Activated B cell treated with CpG ODN at 0.5 μM for 24 hours (primary cell): Measurements from ENCODE around the gene ADAM17. TPM values are rescaled to one million over a fixed set of nuclear protein-coding genes. Genes with fewer than 3 reads are reported as not detected.
"Not testable (repeated sequence)": the region's sequence is repeated elsewhere in the genome, so short reads cannot be mapped to it uniquely, and the experiment has no call there.

Experiments
- ATAC-seq: fragments of 200-7000 bp; cut with Tn5 transposase; one replicate; pipeline ENCODE4 v1.10.0; 2021; ENCODE audit warnings: low read depth, mild to moderate bottlenecking, moderate library complexity
- CTCF ChIA-PET: fragments of 350-600 bp; sonication (Branson Sonifier 250); formaldehyde crosslinking; loops from one replicate; lab custom pipeline; 2021; ENCODE audit warnings: antibody characterized with exemption; lab: Charles Lee
- POLR2A ChIA-PET: fragments of 350-600 bp; sonication (Branson Sonifier 250); formaldehyde crosslinking; loops from one replicate; lab custom pipeline; 2021; ENCODE audit warnings: antibody characterized with exemption; lab: Charles Lee
- DNase-seq: peaks from one replicate; pipeline ENCODE4 v3.0.0; 2022
- H3K27ac Mint-ChIP-seq: one replicate; pipeline ENCODE4 v1.8.0; 2020; ENCODE audit warnings: mixed read lengths
- H3K27me3 Mint-ChIP-seq: one replicate; pipeline ENCODE4 v1.8.0; 2021; ENCODE audit warnings: mixed read lengths
- H3K36me3 Mint-ChIP-seq: one replicate; pipeline ENCODE4 v1.8.0; 2021; ENCODE audit warnings: low read depth, mixed read lengths
- H3K4me1 Mint-ChIP-seq: one replicate; pipeline ENCODE4 v1.8.0; 2021; ENCODE audit warnings: mixed read lengths
- H3K4me3 Mint-ChIP-seq: one replicate; pipeline ENCODE4 v1.8.0; 2020; ENCODE audit warnings: mild to moderate bottlenecking, mixed read lengths
- H3K9me3 Mint-ChIP-seq: one replicate; pipeline ENCODE4 v1.8.0; 2020; ENCODE audit warnings: mixed read lengths
- intact Hi-C: fragments of 100-400 bp; cut with micrococcal nuclease; formaldehyde crosslinking; loops from one replicate; pipeline ENCODE4 v1.15.1; 2024
- total RNA-seq: library from RNA; stranded (reverse); gene quantifications from 2 replicates; pipeline ENCODE4 v1.2.3, GENCODE V29; 2022
- TF ChIP-seq, protein P1 (sequence below): fragments of 200-600 bp; IDR thresholded peaks from one replicate; pipeline ENCODE4 v1.8.0; 2022; ENCODE audit warnings: antibody characterized with exemption, mild to moderate bottlenecking

Gene ADAM17
- total RNA-seq, 1 donor from 2014 or later: 39.5 TPM

DNA sequence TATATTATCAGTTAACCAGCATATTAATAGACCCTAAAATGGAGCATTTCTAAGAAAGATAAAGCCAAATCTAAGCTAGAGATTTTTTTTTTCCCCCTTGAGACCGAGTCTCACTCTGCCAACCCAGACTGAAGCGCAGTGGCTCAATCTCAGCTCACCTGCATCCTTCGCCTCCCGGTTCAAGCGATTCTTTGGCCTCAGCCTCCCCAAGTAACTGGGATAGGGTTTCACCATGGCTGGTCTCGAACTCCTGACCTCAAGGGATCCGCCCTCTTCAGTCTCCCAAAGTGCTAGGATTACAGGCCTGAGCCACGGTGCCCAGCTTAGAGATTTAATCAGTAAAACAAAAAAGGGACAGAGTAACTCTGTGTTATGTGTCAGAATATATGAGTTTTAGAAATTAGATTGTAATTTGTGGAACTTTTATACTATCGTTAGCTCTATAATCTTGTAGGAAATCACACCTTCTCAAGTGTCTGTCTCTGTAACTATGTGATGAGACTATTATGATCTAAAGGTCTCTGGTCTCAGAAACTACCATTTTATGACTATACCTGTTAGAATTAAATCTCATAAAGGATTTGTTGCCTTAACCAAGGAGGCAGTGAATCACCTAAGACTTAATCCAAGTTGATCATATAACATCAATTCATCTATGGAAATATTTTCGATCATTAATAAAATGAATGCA is 41.1 kb upstream of the ADAM17 start:
- CTCF ChIA-PET: no interaction called here
- ATAC-seq: no peak
- H3K4me3 Mint-ChIP-seq: peak overlapping the region; percentile 64

DNA sequence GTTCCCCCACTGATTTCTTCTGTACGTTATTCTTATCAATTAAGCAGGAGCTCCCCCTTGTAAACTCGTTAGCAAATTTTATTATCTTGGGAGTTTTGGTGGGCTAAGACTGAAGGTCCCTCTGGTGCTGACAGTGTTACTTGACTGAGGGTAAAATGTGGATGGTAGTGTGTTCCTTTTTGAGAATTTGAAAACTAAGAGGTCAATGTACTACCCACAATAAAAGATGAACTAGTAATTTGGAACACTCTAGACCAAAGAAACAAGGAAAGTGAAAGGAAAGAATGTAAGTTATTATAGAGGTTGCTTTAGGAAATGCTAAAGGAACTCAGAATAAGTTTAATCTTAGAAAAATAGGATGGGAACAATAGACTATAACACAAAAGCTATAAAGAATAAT is 40.1 kb upstream of the ADAM17 start:
- H3K9me3 Mint-ChIP-seq: peaks cover 14% of the 10 kb centered on the region
- no peak overlapping the region for H3K27ac Mint-ChIP-seq
- POLR2A ChIA-PET: interaction anchor here (1.4 kb wide), 1 partner anchor 40 kb away, joined by 4 read pairs; the partner anchor contains the start of gene ADAM17
- intact Hi-C loops: no loop called here
- CTCF ChIA-PET: no interaction called here
- H3K27me3 Mint-ChIP-seq: no peaks in the 10 kb centered on the region
- ATAC-seq (no peak), DNase-seq (no peak)
- TF ChIP-seq, protein P1, sequence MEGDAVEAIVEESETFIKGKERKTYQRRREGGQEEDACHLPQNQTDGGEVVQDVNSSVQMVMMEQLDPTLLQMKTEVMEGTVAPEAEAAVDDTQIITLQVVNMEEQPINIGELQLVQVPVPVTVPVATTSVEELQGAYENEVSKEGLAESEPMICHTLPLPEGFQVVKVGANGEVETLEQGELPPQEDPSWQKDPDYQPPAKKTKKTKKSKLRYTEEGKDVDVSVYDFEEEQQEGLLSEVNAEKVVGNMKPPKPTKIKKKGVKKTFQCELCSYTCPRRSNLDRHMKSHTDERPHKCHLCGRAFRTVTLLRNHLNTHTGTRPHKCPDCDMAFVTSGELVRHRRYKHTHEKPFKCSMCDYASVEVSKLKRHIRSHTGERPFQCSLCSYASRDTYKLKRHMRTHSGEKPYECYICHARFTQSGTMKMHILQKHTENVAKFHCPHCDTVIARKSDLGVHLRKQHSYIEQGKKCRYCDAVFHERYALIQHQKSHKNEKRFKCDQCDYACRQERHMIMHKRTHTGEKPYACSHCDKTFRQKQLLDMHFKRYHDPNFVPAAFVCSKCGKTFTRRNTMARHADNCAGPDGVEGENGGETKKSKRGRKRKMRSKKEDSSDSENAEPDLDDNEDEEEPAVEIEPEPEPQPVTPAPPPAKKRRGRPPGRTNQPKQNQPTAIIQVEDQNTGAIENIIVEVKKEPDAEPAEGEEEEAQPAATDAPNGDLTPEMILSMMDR: no peak
- no peak overlapping the region for H3K4me3 Mint-ChIP-seq
- H3K4me1 Mint-ChIP-seq: peaks cover 40% of the 10 kb centered on the region
- peaks cover 52% of the 10 kb centered on the region for H3K36me3 Mint-ChIP-seq

More for the DNA sequence above, 41.1 kb upstream of the ADAM17 start:
- POLR2A ChIA-PET: interaction anchor here (0.6 to 1.5 kb wide), 4 partner anchors 11 to 129 kb away, joined by 3 to 8 read pairs (median 4); partner anchors contain the start of gene ADAM17
- TF ChIP-seq, protein P1: no peak
- intact Hi-C loops: no loop called here
- H3K4me1 Mint-ChIP-seq: peaks cover 40% of the 10 kb centered on the region
- H3K27ac Mint-ChIP-seq: peak overlapping the region; percentile 56
- H3K27me3 Mint-ChIP-seq: no peaks in the 10 kb centered on the region
- H3K36me3 Mint-ChIP-seq: peaks cover 48% of the 10 kb centered on the region
- peaks cover 14% of the 10 kb centered on the region for H3K9me3 Mint-ChIP-seq
- DNase-seq: no peak

DNA sequence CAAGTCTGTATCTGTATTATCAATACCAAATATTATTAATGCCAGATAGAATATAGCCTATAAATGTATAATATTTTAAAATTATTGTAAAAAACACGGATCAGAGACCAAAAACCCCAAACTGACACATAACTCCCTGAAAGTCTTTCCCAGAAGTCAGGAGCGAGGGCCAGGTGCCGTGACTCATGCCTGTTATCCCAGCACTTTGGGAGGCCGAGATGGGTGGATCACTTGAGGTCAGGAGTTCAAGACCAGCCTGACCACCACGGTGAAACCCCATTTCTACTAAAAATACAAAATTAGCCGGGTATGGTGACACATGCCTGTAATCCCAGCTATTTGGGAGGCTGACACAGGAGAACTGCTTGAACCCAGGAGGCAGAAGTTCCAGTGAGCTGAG is 39.6 kb upstream of the ADAM17 start:
- intact Hi-C loops, DNase-seq: not testable (repeated sequence)

DNA sequence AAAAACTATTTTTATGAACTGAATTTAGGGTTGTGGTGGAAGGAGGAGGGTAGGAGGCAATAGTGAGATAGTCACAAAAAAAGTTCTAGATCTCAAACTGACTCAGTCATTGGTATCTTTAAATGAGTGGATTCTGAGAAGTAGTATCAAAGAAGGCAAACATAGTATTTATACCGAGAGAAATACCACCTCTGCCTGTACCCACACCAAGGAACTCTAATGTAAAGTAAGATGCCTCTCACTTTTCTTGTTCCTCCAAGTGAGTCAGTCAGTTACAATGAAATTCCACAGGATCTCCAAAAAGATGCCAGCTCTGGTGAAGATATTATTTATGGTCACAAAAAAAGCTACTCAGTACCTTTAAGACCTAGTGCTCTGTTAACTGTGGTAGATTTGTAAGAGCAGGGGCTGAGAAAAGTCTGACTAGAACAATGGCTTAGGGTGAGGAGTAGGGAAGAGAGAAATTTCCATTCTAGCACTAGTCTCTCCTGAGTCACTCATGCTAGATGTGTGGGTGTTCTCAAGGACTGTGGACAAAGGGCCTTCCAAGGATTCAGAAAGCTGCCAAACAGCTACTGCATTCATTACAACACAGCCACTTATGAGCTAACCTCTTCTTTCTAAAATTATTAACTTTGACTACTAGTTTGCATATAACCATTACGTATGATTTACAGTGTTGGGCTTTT is 38.9 kb upstream of the ADAM17 start:
- intact Hi-C loops: loop anchor here (5.0 kb wide), 1 partner anchor 37 kb away; the partner anchor contains the start of gene ADAM17
- DNase-seq (no peak), ATAC-seq (no peak)
- Mint-ChIP-seq H3K27me3 (no peaks in the 10 kb centered on the region), H3K27ac (peak overlapping the region; percentile 4), H3K9me3 (peaks cover 9% of the 10 kb centered on the region), H3K4me1 (peaks cover 32% of the 10 kb centered on the region), H3K4me3 (no peak overlapping the region), H3K36me3 (peaks cover 50% of the 10 kb centered on the region)
- POLR2A ChIA-PET: interaction anchor here (0.9 kb wide), 1 partner anchor 13 kb away, joined by 3 read pairs; no protein-coding TSS in a partner anchor
- CTCF ChIA-PET: no interaction called here
- TF ChIP-seq, protein P1: no peak

More for the DNA sequence above, 39.6 kb upstream of the ADAM17 start:
- ATAC-seq, POLR2A ChIA-PET, H3K4me3 Mint-ChIP-seq, CTCF ChIA-PET, H3K27me3 Mint-ChIP-seq, H3K27ac Mint-ChIP-seq: not testable (repeated sequence)
- Mint-ChIP-seq H3K36me3 (peaks cover 51% of the 10 kb centered on the region), H3K4me1 (peaks cover 40% of the 10 kb centered on the region), H3K9me3 (peaks cover 14% of the 10 kb centered on the region)

DNA sequence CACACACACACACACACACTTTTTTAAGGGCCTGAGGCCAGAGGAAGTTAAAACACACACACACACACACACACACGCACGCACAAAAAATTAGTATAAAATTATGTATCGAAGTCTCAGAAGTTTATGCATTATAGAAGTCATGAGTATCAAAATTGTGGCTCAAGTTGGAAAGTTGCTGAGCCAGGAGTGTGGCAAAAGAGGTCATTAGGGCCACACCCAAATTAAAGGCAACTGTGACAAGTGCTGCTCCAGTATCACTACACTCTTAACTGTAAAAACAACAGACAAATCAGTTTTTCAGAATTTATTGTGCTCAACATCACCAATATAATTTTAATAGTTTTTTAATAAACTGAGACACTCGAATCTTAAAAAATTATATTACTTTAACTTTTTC is 38.3 kb upstream of the ADAM17 start:
- peaks cover 46% of the 10 kb centered on the region for H3K36me3 Mint-ChIP-seq
- no peak overlapping the region for H3K27ac Mint-ChIP-seq
- intact Hi-C loops: loop anchor here (5.0 kb wide), 1 partner anchor 37 kb away; the partner anchor contains the start of gene ADAM17
- ATAC-seq (no peak), DNase-seq (no peak)
- no peak overlapping the region for H3K4me3 Mint-ChIP-seq
- H3K27me3 Mint-ChIP-seq: no peaks in the 10 kb centered on the region
- ChIA-PET POLR2A (interaction anchor here (0.9 kb wide), 1 partner anchor 14 kb away, joined by 3 read pairs; no protein-coding TSS in a partner anchor), CTCF (no interaction called here)
- H3K4me1 Mint-ChIP-seq: peaks cover 32% of the 10 kb centered on the region
- TF ChIP-seq, protein P1: no peak
- H3K9me3 Mint-ChIP-seq: peaks cover 4% of the 10 kb centered on the region
